GM18507 (cell line): ENCODE data around the gene TNFRSF14.

Experiments used
- DNase-seq: peaks from one replicate; pipeline ENCODE4 v3.0.0; 2011; ENCODE audit warnings: low read depth; ENCODE audit not compliant: insufficient read length; ENCODE audit errors: extremely low spot score
- FAIRE-seq: peaks from 2 replicates; lab custom pipeline; 2011; peaks lifted over from hg19 to GRCh38; lab: Jason Lieb, UNC

The TNFRSF14 gene

DNA sequence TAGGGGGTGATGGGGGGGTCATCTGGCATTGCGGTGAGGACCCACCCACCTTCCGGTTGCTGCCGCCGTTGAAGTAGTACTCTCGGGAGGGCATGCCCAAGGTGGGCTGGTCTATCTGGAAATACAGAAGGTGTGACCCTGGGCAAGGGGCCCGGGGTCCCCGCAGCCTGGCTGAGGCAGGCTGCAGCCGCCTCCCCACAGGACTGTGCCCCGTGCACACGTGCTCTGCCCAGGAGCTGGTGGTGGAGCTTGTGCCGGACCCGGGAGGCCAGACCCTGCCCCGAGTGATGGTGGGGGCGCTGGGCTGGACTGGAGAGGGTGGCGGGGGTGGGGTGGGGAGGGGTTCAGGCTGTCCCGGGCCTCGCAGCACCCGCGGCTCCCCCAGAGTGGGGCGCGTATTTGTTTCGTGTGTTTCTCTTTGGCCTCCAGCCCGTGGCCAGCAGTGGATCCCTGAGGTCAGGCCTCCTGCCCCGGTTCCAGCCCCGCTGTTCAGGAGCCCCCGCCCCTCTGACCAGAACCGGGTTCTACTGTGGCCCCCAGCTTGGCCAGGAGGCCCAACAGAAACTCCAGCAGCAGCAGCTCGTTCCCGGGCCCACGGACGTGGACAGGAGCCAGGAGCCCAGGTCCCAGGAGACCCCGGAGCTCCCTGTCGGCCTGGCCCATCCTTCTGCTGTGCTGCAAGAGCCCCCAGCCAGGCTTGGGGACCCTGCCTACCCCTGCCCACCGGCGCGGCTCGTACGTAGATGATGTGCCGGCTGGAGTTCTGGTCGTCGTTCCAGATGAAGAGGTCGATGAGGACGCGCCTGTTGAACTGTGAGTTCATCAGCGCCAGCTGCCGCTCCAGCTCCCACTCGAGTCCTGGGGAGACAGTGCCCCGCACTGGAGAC lies 49.6 kb downstream of the TNFRSF14 start:
- no peak for DNase-seq
- no peak for FAIRE-seq

DNA sequence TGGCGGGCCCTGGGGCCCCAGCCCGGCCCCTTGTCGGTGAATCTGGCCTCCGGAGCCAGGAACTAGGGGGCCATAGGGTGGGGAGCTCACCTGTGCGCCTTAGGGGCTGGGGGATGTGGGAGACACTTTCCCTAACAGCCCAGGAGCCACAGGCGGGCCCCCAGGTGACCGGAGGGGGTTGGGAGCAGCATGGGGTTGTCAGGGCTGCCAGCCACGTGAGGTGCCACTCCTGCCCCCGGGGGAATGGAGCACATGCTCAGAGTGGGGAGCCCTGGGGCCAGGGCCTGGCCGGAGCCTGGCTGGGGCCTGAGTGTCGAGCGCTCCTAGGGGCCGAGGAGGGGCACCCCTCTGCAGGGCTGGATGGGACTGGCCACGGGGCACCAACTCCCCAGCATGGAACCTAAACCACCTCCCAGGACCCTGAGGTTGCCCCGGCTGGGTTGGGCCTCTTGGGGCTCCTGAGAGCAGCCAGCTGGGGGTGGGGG lies 50.3 kb downstream of the TNFRSF14 start:
- FAIRE-seq (no peak), DNase-seq (no peak)

DNA sequence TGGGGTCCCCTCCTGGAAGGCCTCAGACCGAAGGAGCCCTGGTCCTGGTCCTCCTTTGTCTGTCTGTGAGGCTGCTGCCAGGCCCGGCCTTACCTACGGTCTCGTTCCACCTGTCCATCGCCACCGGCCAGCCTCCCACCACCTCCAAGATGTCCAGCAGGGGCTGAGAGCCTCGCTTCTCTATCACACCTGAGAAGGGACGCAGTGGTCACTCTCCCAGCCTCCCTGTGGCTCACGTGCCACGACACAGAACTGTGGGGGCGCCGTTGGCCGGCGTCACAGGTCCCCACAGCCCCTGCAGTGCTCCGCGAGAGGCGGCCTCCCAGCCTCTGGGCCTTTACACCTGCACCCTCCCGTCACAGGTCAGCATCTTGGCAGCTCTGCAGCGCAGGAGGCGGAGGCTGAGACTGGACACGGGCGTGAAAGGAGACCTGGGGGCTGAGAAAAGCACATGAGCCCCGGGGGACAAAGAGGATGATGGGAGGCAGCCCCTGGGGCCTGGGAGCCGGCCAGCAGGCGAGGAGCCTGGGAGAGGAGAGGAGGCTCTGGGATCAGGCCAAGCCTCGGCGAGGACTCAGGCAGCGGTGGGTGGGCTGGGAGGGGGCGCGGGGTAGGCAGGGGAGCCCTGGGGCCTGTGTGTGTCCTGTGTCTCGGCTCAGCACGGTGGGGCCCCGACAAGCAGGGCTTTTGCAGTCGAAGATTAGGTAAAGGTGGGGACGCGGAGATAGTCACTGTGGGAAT lies 50.9 kb downstream of the TNFRSF14 start:
- FAIRE-seq (no peak), DNase-seq (no peak)

DNA sequence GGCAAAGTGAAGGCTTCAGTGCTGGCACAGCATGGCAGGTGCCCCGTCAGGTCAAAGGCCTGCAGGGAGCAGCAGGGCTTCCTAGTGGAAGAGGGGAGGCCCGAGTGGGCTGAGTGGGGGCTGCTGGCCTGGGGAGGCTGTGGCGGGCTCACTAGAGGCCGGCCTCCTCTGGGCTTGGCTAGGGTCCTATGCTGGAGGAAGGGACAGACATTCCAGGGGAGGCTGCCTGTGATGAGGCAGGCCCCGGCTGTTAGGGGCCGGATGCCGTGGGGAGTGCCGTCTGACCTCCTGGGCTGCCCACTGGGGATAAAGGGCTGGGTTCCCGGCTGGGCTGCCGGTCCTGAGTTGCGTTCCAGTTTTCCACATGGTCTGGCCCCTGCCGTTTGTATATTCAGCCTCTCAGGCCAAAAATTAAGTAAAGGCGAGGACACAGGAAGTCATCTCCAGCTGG lies 51.5 kb downstream of the TNFRSF14 start:
- DNase-seq (no peak), FAIRE-seq (no peak)

DNA sequence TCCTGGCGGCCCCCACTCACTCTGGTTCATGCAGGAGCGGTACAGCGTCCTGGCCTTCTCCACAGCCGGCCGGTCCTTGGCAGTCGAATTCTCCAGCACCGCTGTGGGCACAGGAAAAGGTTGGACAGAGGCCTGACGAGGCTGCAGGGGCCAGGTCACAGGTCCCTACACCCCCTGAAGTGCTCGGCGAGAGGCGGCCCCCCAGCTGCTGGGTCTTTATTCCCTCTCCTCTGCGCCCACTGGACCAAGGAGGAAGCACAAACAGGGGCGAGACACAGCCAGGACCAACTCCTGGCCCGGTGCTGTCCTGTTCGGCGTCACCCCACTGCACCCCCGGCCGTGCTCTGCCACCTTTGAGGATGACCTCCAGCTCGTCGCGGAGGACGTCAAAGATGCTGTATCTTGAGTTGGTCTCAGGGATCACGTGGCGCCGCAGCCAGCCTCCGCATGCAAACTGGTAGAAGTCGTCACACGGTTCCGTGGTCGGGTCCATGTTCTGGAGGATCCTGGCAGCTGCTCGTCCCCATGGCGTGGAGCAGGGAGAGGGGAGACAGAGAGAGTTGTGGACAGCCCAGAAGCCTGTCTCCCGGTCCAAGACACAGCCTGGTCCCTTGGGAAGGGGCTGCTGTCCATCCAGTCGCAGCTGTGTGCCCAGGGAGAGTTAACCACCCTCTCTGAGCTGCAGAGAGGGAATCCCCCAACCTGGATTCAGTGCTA lies 53.3 kb downstream of the TNFRSF14 start:
- DNase-seq (no peak), FAIRE-seq (no peak)

DNA sequence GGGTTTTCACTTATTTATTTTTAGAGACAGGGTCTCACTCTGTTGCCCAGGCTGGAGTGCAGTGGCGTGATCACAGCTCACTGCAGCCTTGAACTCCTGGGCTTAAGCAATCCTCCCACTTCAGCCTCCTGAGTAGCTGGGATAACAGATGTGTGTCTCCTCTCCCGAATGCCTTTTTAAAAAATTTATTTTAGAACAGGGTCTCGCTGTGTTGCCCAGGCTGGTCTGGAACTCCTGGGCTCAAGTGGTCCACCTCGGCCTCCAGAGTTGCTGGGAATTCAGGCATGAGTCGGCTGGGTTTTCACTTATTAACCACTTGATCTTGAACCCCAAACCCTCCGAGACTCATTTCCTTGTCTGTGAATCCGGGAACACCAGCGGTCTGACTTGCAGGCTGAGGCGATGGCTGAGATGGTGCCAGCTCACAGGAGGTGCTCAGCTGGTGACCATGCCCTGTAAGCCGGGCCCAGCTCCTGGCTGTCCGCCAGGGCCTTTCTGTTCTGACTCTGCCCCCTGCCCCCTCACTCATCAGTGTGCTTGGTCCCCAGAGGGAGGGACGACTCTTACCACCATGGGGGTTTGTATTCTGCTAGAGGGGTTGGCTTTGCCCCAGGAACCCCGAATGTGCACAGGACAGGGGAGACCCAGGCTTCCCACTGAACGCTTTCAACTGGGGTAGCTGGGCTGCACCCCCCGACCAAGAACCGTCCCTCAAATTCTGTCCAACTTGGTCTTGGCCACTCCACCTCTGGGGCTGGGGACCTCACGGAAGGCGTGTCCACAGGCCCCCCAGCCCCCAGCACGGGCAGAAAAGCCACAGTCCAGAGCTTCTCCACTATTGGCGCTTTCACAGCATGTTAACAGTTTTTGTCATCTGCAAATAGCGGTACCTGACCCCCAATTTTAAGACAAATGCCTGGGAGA lies 54.1 kb downstream of the TNFRSF14 start:
- FAIRE-seq: no peak
- DNase-seq: no peak

DNA sequence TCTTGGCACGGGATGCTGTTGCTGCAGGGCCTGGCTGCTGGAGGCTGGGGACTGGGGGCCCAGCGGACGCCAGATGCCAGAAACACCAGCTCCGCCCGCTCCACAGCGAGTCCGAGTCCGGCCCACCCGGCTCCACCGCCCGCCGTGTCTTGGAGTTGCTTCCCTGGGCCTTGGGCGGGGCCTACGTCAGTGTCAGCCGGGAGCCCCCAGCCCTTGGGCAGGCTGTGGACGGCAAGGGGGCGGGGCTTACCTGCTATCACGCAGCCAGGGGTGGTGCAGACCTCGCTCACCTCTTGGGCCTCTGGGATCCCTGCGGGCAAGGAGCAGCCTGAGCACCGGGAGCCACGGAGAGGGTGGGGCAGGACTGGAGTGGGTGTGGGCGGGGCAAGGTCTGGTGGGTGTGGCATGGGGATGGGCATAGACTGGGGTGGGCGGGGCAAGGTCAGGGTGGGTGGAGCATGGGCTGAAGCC lies 54.9 kb downstream of the TNFRSF14 start:
- DNase-seq (peak; percentile 22), FAIRE-seq (no peak)

DNA sequence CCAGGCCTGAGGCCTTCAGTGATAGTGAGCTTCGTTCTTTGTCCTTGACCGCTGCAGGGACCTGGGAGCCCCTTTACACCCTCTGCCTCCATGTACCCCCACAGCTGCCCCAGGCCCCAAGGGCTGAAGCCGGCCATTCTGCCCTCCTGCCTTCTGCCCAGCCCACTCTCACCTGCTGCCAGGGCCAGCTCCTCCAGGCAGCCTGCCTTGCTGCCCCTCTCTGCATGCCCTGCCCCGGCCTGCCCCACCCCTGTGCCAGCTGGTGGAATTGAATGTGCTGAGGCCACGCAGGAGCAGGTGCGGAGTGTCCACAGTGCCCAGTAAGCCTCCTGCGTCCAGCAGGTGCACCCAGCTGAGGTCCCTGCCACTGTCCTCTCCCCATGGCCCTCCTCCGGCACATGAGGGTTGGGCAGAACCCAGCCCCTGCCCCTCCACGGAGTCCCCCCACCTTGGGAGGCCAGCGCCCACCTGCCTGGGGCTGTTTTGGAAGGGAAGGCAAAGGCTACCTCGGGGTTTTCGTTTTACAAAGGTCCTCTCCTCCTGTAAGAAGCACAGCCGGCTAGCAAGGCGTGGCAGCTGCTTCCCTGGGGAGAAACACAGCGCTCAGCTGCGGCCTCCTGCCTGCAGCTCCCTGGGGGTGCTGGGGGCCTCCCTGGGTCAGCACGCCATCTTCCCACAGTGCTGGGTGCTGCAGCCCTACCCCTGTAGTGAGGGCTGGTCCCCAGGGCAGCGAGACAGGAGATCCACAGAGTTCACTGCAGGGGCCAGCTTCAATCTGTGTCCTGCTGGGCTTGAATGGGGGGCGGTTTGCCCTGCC lies 55.7 kb downstream of the TNFRSF14 start:
- DNase-seq: no peak
- no peak for FAIRE-seq

DNA sequence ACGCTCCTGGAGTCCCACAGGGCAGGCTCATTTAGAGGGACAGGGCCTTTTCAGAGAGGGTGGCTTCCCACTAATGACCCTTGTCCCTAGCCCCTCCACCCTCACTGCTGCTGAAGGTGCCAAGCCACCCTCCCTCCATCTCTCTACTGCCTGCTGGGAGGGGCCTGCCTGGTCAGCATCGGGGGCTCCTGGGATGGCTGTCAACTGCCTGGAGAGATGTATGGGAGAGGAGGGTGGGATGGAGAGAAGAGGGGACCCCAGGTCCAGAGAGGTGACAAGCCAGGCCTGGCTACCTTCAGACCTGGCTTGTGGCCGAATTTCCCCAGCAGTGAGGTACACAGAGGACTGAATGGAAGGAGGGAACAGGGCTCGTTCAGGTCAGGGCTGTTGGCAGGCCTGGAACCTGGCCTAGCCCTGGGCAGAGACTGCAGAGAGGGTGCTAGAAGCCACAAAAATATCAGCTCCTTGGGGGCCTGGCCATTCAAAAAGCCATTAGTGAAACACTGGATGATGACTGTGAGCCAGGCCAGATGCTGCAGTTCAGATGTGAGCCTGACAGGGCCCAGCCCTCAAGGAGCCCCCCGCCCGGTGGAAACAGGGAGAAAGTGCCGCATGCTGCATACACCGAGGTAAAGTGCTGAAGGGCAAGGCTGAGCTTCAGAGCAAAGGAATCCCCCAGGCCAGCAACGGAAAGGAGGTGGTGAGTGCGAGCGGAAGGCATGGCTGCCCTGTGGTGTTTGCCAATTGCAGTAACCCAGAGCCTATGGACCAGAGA lies 56.6 kb downstream of the TNFRSF14 start:
- FAIRE-seq: no peak
- no peak for DNase-seq
